Cardiac fibroblast (primary cell): Measurements from ENCODE around the gene IP6K3.

Experiments
- DNase-seq, 2 donors: peaks; one replicate each; pipeline versions ENCODE4 v3.0.0 to v3.0.0-alpha.2; 2010; ENCODE audit warnings: low read depth in 2 of 2
- H3K4me3 ChIP-seq, 2 donors: replicated peaks in 1 of 2; 1 replicate in 1 of 2; 2 replicates in 1 of 2; pipeline ENCODE4 v1.5.1; 2011; ENCODE audit warnings: low read depth in 2 of 2, low read length in 2 of 2, mild to moderate bottlenecking in 2 of 2, moderate library complexity in 1 of 2
- TF ChIP-seq, protein P1 (sequence below): IDR thresholded peaks from one replicate; pipeline ENCODE4 v1.5.1; 2011; ENCODE audit warnings: low read depth, mild to moderate bottlenecking, low read length, inconsistent platforms

IP6K3 gene

DNA sequence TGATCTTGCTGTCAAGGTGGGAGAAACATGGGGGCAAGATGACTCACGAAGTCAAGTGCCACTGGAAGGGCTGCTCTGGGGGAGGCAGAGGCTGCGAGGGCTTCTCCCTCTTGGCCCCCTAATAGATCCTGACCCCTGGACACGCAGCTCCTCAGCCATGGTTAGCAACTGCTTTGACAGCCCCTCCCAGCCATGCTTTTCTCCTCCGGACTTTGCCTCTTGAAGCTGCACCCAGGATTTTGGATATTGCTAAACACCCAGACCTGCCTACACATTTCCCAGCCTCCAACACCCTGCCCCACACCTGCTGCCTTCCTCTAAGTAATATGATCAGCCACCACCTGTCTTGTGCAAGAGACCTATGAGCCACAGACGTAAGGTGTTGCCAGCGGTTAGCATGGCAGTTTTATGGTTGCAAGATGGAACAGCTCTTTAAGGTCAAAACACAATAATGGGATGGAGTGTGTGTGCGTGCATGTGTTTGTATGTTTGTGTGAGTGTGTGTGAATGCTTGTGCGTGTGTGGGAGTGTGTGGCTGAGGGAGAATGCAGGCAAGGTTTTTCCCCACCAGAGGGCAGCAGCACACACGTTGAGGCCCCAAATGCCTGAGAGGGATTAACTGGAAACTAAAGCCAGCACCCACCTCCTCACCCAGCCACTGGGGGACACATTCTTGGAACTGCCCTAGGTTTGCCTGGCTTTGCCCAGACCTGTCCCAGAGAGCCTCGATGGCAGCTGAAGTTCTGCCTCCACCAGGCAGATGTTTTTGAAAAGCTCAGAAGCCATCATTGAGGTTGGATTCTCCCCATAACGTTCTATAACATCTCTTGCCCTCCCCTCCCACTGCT is 2.5 kb downstream of the IP6K3 start:
- no peak overlapping the region for H3K4me3 ChIP-seq
- TF ChIP-seq, protein P1, sequence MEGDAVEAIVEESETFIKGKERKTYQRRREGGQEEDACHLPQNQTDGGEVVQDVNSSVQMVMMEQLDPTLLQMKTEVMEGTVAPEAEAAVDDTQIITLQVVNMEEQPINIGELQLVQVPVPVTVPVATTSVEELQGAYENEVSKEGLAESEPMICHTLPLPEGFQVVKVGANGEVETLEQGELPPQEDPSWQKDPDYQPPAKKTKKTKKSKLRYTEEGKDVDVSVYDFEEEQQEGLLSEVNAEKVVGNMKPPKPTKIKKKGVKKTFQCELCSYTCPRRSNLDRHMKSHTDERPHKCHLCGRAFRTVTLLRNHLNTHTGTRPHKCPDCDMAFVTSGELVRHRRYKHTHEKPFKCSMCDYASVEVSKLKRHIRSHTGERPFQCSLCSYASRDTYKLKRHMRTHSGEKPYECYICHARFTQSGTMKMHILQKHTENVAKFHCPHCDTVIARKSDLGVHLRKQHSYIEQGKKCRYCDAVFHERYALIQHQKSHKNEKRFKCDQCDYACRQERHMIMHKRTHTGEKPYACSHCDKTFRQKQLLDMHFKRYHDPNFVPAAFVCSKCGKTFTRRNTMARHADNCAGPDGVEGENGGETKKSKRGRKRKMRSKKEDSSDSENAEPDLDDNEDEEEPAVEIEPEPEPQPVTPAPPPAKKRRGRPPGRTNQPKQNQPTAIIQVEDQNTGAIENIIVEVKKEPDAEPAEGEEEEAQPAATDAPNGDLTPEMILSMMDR, result peak; percentile 96
- DNase-seq, result peak; percentile 78 to 80

DNA sequence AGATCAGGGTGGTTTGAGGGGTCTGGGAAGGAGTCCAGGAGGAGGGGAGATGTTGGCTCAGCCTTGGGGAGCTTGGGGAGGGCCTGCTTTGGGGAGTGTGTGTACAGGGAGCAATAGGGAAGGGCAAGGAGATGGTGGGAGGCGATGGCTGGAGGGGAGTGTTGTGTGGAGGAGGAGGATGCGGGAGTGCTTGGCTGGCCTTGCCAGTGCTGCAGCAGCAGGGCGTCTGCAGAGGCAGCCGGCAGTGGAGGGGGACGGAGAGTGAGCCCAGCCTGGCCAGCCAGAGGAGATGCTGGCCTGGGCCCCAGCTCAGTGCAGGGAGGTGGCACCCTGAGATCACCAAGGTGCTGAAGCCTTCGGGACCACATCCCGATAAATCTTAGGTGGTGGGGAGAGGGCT is 3.9 kb downstream of the IP6K3 start:
- TF ChIP-seq, protein P1, result no peak
- DNase-seq, result no peak
- H3K4me3 ChIP-seq, result no peak overlapping the region

DNA sequence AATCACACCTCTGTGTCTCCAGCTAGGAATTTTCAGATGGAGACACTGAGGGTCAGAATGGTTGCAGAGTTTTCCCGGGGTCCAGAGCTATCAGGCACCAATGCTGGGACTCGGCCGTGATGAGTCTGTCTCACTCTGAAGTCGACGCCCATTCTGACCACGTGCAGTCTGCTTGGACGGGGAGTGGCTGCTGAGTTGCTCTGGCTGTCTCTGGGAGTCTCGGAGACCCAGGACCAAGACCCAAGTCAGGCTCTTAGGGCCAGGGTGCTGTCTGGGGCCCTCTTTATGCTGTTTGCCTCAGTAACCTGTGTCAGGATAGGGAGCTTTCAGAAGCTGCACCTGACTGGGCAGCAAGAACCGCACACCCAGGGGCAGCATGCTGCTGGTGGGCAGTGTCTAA is 4.6 kb downstream of the IP6K3 start:
- TF ChIP-seq, protein P1, result no peak
- DNase-seq, result no peak

DNA sequence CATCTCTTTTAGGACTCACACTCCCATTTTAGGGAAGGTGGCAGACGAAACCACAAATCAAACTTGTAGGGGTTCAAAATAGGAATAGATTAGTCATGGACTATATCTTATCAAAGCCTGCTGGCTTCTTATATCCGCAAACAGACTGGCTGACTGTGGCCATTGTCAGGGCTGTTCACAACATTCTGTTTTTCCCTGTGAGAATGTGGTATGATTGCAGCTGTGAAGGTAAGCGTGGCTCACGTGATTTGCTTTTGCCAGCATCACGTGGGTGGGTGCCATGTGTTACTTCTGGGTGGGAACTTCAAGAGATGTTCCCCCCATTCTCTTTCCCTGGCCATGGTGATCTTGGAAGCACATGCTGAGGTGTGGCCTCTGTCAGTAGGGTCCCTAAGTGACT is 5.9 kb downstream of the IP6K3 start:
- TF ChIP-seq, protein P1, result no peak
- DNase-seq, result no peak
- H3K4me3 ChIP-seq, result no peak overlapping the region

More for the DNA sequence above, 4.6 kb downstream of the IP6K3 start:
- H3K4me3 ChIP-seq, result no peak overlapping the region

DNA sequence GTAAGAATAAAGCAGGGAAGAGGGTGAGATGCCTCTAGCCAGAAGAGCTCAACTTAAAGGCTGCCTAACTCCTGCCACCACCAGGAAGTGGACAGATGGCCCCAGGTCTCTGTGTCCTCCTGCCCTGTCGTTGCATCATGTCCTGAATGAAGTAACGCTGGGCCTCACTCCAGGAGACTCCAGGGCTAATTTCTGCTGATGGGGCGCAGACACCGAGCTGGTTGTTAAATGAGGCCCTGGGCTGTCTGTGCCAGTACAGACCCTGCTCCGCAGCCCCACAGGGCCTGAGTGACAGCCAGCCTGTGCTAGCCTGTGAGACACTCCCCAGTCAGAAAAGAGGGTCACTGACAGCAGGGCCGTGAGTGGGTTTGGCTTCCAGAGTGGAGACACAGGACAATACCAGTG is 6.5 kb downstream of the IP6K3 start:
- peak in 1 of 2 donors; percentile 32 for DNase-seq
- TF ChIP-seq, protein P1, result no peak
- H3K4me3 ChIP-seq, result no peak overlapping the region

DNA sequence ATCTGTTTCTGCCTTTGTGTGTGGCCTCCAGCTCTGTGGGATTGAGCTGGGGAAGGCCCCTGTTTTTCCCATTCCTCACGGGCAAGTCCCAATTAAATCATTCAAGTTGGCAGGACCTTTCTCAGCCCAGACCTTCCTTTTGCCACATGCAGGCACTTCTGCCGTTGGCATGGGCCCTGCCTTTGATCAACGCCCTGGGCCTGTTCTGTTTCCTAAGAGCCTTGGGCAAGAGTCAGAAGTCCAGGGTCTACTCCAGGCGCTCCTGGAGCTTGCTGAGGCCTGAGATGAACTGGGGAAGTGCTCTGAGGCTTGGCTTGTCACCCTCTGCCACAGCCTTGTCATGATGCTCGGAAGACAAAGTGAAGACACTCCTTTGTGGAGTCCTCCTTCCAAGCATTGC is 7.1 kb downstream of the IP6K3 start:
- DNase-seq, result no peak
- H3K4me3 ChIP-seq, result no peak overlapping the region
- TF ChIP-seq, protein P1, result no peak
